IPS-15b (cell line): ENCODE results near the gene SGMS1.
"Not testable (repeated sequence)": the region's sequence is repeated elsewhere in the genome, so short reads cannot be mapped to it uniquely, and the experiment has no call there.

ENCODE experiments used
- H3K27me3 ChIP-seq: one replicate; pipeline ENCODE4 v1.6.1; 2013; ENCODE audit warnings: low read length; ENCODE audit not compliant: control insufficient read depth, insufficient read depth
- H3K36me3 ChIP-seq: one replicate; pipeline ENCODE4 v1.6.1; 2013; ENCODE audit warnings: low read length; ENCODE audit not compliant: control insufficient read depth, insufficient read depth
- H3K4me1 ChIP-seq: one replicate; pipeline ENCODE4 v1.6.1; 2013; ENCODE audit warnings: mild to moderate bottlenecking, low read length; ENCODE audit not compliant: control insufficient read depth, insufficient read depth
- H3K4me3 ChIP-seq: one replicate; pipeline ENCODE4 v1.5.1; 2013; ENCODE audit warnings: low read depth, low read length
- H3K9ac ChIP-seq: one replicate; pipeline ENCODE4 v1.6.1; 2013; ENCODE audit warnings: low read depth, mild to moderate bottlenecking, low read length
- H3K9me3 ChIP-seq: one replicate; pipeline ENCODE4 v1.6.1; 2013; ENCODE audit warnings: mild to moderate bottlenecking, low read length; ENCODE audit not compliant: control insufficient read depth, insufficient read depth

The SGMS1 gene

GRCh38 chr10:50453940-50454339, 169.8 kb downstream of the SGMS1 start:
- no peaks in the 10 kb centered on the region for H3K27me3 ChIP-seq
- no peak overlapping the region for H3K4me3 ChIP-seq
- H3K9me3 ChIP-seq = no peaks in the 10 kb centered on the region
- H3K9ac ChIP-seq = no peak overlapping the region
- H3K36me3 ChIP-seq = no peaks in the 10 kb centered on the region
- no peaks in the 10 kb centered on the region for H3K4me1 ChIP-seq

GRCh38 chr10:50452603-50453002, 171.2 kb downstream of the SGMS1 start:
- Histone ChIP-seq H3K4me3 (no peak overlapping the region), H3K9me3 (no peaks in the 10 kb centered on the region), H3K27me3 (no peaks in the 10 kb centered on the region), H3K36me3 (no peaks in the 10 kb centered on the region), H3K9ac (no peak overlapping the region), H3K4me1 (no peaks in the 10 kb centered on the region)

GRCh38 chr10:50447691-50448090, 176.1 kb downstream of the SGMS1 start:
- H3K4me3 ChIP-seq = no peak overlapping the region
- H3K36me3 ChIP-seq = no peaks in the 10 kb centered on the region
- no peaks in the 10 kb centered on the region for H3K9me3 ChIP-seq
- H3K9ac ChIP-seq = no peak overlapping the region
- no peaks in the 10 kb centered on the region for H3K27me3 ChIP-seq
- H3K4me1 ChIP-seq = peaks cover 9% of the 10 kb centered on the region

- not testable (repeated sequence) for H3K36me3 ChIP-seq, H3K4me3 ChIP-seq, H3K27me3 ChIP-seq, H3K9me3 ChIP-seq, H3K9ac ChIP-seq
- H3K4me1 ChIP-seq = peaks cover 11% of the 10 kb centered on the region
These were observed 178.0 kb downstream of the SGMS1 start for GRCh38 chr10:50445777-50446176.

- no peak overlapping the region for H3K4me3 ChIP-seq
- no peaks in the 10 kb centered on the region for H3K9me3 ChIP-seq
- no peak overlapping the region for H3K9ac ChIP-seq
- H3K27me3 ChIP-seq = no peaks in the 10 kb centered on the region
- H3K4me1 ChIP-seq = peaks cover 4% of the 10 kb centered on the region
- H3K36me3 ChIP-seq = no peaks in the 10 kb centered on the region
These were observed 183.3 kb downstream of the SGMS1 start for GRCh38 chr10:50440489-50440888.

- Histone ChIP-seq H3K9me3 (no peaks in the 10 kb centered on the region), H3K9ac (no peak overlapping the region), H3K4me1 (peaks cover 2% of the 10 kb centered on the region), H3K4me3 (no peak overlapping the region), H3K27me3 (no peaks in the 10 kb centered on the region), H3K36me3 (no peaks in the 10 kb centered on the region)
These were observed 183.9 kb downstream of the SGMS1 start for GRCh38 chr10:50439806-50440205.

- Histone ChIP-seq H3K9me3 (no peaks in the 10 kb centered on the region), H3K27me3 (no peaks in the 10 kb centered on the region), H3K36me3 (no peaks in the 10 kb centered on the region), H3K4me1 (peaks cover 2% of the 10 kb centered on the region), H3K4me3 (no peak overlapping the region), H3K9ac (no peak overlapping the region)
These were observed 184.6 kb downstream of the SGMS1 start for GRCh38 chr10:50439187-50439586.

GRCh38 chr10:50438049-50438936, 185.5 kb downstream of the SGMS1 start:
- Histone ChIP-seq H3K4me3 (no peak overlapping the region), H3K4me1 (peaks cover 2% of the 10 kb centered on the region), H3K36me3 (no peaks in the 10 kb centered on the region), H3K27me3 (no peaks in the 10 kb centered on the region), H3K9me3 (no peaks in the 10 kb centered on the region), H3K9ac (no peak overlapping the region)

- H3K4me3 ChIP-seq = no peak overlapping the region
- no peaks in the 10 kb centered on the region for H3K27me3 ChIP-seq
- no peak overlapping the region for H3K9ac ChIP-seq
- H3K9me3 ChIP-seq = no peaks in the 10 kb centered on the region
- no peaks in the 10 kb centered on the region for H3K36me3 ChIP-seq
- H3K4me1 ChIP-seq = peaks cover 2% of the 10 kb centered on the region
These were observed 186.5 kb downstream of the SGMS1 start for GRCh38 chr10:50437248-50437647.

- H3K9ac ChIP-seq = no peak overlapping the region
- no peaks in the 10 kb centered on the region for H3K36me3 ChIP-seq
- no peaks in the 10 kb centered on the region for H3K27me3 ChIP-seq
- H3K9me3 ChIP-seq = no peaks in the 10 kb centered on the region
- peaks cover 3% of the 10 kb centered on the region for H3K4me1 ChIP-seq
- H3K4me3 ChIP-seq = no peak overlapping the region
These were observed 187.0 kb downstream of the SGMS1 start for GRCh38 chr10:50436805-50437204.

GRCh38 chr10:50432211-50433009, 191.3 kb downstream of the SGMS1 start:
- no peaks in the 10 kb centered on the region for H3K9me3 ChIP-seq
- no peak overlapping the region for H3K4me3 ChIP-seq
- no peak overlapping the region for H3K9ac ChIP-seq
- no peaks in the 10 kb centered on the region for H3K36me3 ChIP-seq
- no peaks in the 10 kb centered on the region for H3K27me3 ChIP-seq
- H3K4me1 ChIP-seq = peaks cover 9% of the 10 kb centered on the region

GRCh38 chr10:50431791-50432190, 192.0 kb downstream of the SGMS1 start:
- Histone ChIP-seq H3K4me3 (no peak overlapping the region), H3K27me3 (no peaks in the 10 kb centered on the region), H3K9ac (no peak overlapping the region), H3K4me1 (peaks cover 9% of the 10 kb centered on the region), H3K36me3 (no peaks in the 10 kb centered on the region), H3K9me3 (no peaks in the 10 kb centered on the region)
